LoVo (cell line): ENCODE results near the gene VPS26B.
"Not testable (repeated sequence)": the region's sequence is repeated elsewhere in the genome, so short reads cannot be mapped to it uniquely, and the experiment has no call there.

Source experiments
- DNase-seq: peaks from one replicate; pipeline ENCODE4 v3.0.0-alpha.2; 2016; ENCODE audit warnings: low spot score

Gene VPS26B

GRCh38 chr11:134282121-134283045 lies 57.9 kb downstream of the VPS26B start:
- no peak for DNase-seq

- DNase-seq: no peak
Observed at GRCh38 chr11:134283461-134284230, 59.2 kb downstream of the VPS26B start.

- DNase-seq: not testable (repeated sequence)
Observed at GRCh38 chr11:134284349-134284748, 59.9 kb downstream of the VPS26B start.

- DNase-seq: no peak
Observed at GRCh38 chr11:134287561-134287960, 63.1 kb downstream of the VPS26B start.

GRCh38 chr11:134288486-134288885 lies 64.0 kb downstream of the VPS26B start:
- DNase-seq: no peak

- no peak for DNase-seq
Observed at GRCh38 chr11:134289167-134289566, 64.7 kb downstream of the VPS26B start.

- DNase-seq: no peak
Observed at GRCh38 chr11:134289789-134290188, 65.3 kb downstream of the VPS26B start.

GRCh38 chr11:134290646-134291045 lies 66.2 kb downstream of the VPS26B start:
- DNase-seq: no peak

GRCh38 chr11:134291196-134291595 lies 66.7 kb downstream of the VPS26B start:
- DNase-seq: no peak

- no peak for DNase-seq
Observed at GRCh38 chr11:134292661-134293060, 68.2 kb downstream of the VPS26B start.

- DNase-seq: no peak
Observed at GRCh38 chr11:134293119-134294113, 68.9 kb downstream of the VPS26B start.

GRCh38 chr11:134294664-134295063 lies 70.2 kb downstream of the VPS26B start:
- no peak for DNase-seq
